Calu3 (cell line): ENCODE results near the gene RUNX2. TPM values are rescaled to one million over a fixed set of nuclear protein-coding genes. Genes with fewer than 3 reads are reported as not detected.

Experiments
- BruUV-seq: library from RNA; stranded (reverse); fragments of 400-500 nt; replicated peaks from 2 replicates; lab custom pipeline; 2021; lab: Mats Ljungman, UMichigan
- CTCF ChIA-PET: fragments of 300-600 bp; sonication (Branson Sonifier 250); formaldehyde crosslinking; loops from one replicate; lab custom pipeline; 2022; ENCODE audit warnings: antibody characterized with exemption; lab: Charles Lee
- DNase-seq: peaks from one replicate; pipeline ENCODE4 v3.0.0; 2022
- H3K27ac Mint-ChIP-seq: one replicate; pipeline ENCODE4 v1.8.0; 2022; ENCODE audit warnings: mixed read lengths; ENCODE audit not compliant: unreplicated experiment
- H3K27me3 Mint-ChIP-seq: one replicate; pipeline ENCODE4 v1.8.0; 2022; ENCODE audit warnings: mixed read lengths; ENCODE audit not compliant: unreplicated experiment
- H3K36me3 Mint-ChIP-seq: one replicate; pipeline ENCODE4 v1.8.0; 2022; ENCODE audit warnings: mild to moderate bottlenecking, moderate library complexity, mixed read lengths; ENCODE audit not compliant: insufficient read depth, unreplicated experiment
- H3K4me1 Mint-ChIP-seq: one replicate; pipeline ENCODE4 v1.8.0; 2022; ENCODE audit warnings: mild to moderate bottlenecking, low read depth, mixed read lengths; ENCODE audit not compliant: unreplicated experiment
- H3K4me3 Mint-ChIP-seq: one replicate; pipeline ENCODE4 v1.8.0; 2022; ENCODE audit warnings: mild to moderate bottlenecking, low read depth, moderate library complexity, mixed read lengths; ENCODE audit not compliant: unreplicated experiment
- H3K9me3 Mint-ChIP-seq: one replicate; pipeline ENCODE4 v1.8.0; 2022; ENCODE audit warnings: low read depth, mixed read lengths; ENCODE audit not compliant: unreplicated experiment
- intact Hi-C: fragments of 100-400 bp; cut with micrococcal nuclease; formaldehyde crosslinking; loops from one replicate; pipeline ENCODE4 v1.10.0; 2022; ENCODE audit not compliant: unreplicated experiment
- total RNA-seq: library from RNA; stranded (reverse); gene quantifications from 2 replicates; pipeline ENCODE4 v1.2.3, GENCODE V29; 2022
- TF ChIP-seq, protein P1 (sequence below): fragments of 200-600 bp; IDR thresholded peaks from one replicate; pipeline ENCODE4 v1.8.0; 2022; ENCODE audit warnings: antibody characterized with exemption; ENCODE audit not compliant: unreplicated experiment

RUNX2 gene
- total RNA-seq, 1 experiment from 2014 or later = 0.54 TPM

DNA sequence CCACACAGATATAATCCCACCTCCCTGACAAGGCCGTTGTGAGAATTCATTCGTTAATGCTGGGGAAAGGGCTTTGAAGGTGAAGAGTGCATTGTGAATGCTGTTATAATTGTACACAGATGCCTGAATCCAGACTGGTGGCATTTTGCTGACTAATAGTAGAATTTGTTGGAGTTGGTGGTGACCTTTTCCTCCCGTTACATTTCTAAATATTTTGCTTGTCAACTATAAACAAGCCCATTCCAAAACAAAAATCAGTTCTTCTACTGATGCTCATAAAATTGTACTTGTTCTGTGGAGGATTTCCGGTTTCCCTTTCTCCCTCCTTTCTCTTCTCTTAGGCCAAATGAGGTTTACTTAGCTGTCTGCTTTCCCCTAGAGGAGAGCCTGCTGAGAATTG, 302.7 kb downstream of the RUNX2 start:
- Mint-ChIP-seq H3K9me3 (no peaks in the 10 kb centered on the region), H3K4me3 (no peak overlapping the region), H3K27me3 (peaks cover 13% of the 10 kb centered on the region), H3K27ac (no peak overlapping the region), H3K4me1 (no peaks in the 10 kb centered on the region), H3K36me3 (no peaks in the 10 kb centered on the region)
- TF ChIP-seq, protein P1, sequence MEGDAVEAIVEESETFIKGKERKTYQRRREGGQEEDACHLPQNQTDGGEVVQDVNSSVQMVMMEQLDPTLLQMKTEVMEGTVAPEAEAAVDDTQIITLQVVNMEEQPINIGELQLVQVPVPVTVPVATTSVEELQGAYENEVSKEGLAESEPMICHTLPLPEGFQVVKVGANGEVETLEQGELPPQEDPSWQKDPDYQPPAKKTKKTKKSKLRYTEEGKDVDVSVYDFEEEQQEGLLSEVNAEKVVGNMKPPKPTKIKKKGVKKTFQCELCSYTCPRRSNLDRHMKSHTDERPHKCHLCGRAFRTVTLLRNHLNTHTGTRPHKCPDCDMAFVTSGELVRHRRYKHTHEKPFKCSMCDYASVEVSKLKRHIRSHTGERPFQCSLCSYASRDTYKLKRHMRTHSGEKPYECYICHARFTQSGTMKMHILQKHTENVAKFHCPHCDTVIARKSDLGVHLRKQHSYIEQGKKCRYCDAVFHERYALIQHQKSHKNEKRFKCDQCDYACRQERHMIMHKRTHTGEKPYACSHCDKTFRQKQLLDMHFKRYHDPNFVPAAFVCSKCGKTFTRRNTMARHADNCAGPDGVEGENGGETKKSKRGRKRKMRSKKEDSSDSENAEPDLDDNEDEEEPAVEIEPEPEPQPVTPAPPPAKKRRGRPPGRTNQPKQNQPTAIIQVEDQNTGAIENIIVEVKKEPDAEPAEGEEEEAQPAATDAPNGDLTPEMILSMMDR = no peak
- intact Hi-C loops = no loop called here
- no TSS peak for BruUV-seq
- no peak for DNase-seq
- CTCF ChIA-PET = no interaction called here

GRCh38 chr6:45631396-45631795, 303.3 kb downstream of the RUNX2 start:
- H3K9me3 Mint-ChIP-seq = no peaks in the 10 kb centered on the region
- no peaks in the 10 kb centered on the region for H3K4me1 Mint-ChIP-seq
- peaks cover 13% of the 10 kb centered on the region for H3K27me3 Mint-ChIP-seq
- intact Hi-C loops = no loop called here
- no peak for DNase-seq
- CTCF ChIA-PET = no interaction called here
- H3K27ac Mint-ChIP-seq = no peak overlapping the region
- no TSS peak for BruUV-seq
- TF ChIP-seq, protein P1 = no peak
- H3K36me3 Mint-ChIP-seq = no peaks in the 10 kb centered on the region
- H3K4me3 Mint-ChIP-seq = no peak overlapping the region

DNA sequence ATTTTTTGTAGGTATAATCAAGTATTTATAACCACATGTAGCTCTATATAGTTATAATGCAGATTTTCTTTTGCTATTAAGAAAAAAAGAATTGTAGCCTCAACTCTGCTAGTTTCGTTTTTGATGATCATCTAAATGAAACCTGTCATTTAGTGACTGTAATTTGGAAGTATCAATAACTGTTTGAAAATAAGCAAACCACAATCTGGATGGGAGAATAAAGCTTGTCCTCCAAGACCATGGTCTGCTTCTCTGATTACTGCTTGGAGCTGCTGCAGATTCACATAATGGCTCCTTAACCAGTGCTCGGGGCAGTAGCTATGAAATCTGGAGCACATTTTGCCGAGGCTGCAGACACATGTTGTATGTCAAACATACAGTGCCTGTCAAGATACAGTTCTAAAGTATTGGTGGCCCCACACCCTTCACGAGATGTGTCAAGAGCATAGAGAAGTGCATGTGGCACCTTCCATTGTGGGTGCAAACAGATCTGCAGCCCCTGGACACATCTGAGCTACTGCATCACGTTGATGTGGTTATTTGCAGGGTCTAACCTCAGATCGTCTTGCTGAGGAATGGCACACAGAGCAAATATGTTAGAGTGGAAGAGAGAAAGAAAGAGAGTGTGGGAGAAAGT, 305.3 kb downstream of the RUNX2 start:
- BruUV-seq = no TSS peak
- no peaks in the 10 kb centered on the region for H3K36me3 Mint-ChIP-seq
- CTCF ChIA-PET = interaction anchor here (0.5 to 0.8 kb wide), 3 partner anchors 13 to 60 kb away, joined by 3 to 6 read pairs (median 3); no protein-coding TSS in a partner anchor
- H3K4me1 Mint-ChIP-seq = no peaks in the 10 kb centered on the region
- TF ChIP-seq, protein P1 = no peak
- no peak overlapping the region for H3K4me3 Mint-ChIP-seq
- no peaks in the 10 kb centered on the region for H3K9me3 Mint-ChIP-seq
- H3K27me3 Mint-ChIP-seq = no peaks in the 10 kb centered on the region
- intact Hi-C loops = no loop called here
- no peak for DNase-seq
- no peak overlapping the region for H3K27ac Mint-ChIP-seq

GRCh38 chr6:45634231-45634630, 306.1 kb downstream of the RUNX2 start:
- Mint-ChIP-seq H3K4me3 (no peak overlapping the region), H3K27ac (no peak overlapping the region), H3K9me3 (no peaks in the 10 kb centered on the region), H3K36me3 (no peaks in the 10 kb centered on the region), H3K4me1 (no peaks in the 10 kb centered on the region), H3K27me3 (no peaks in the 10 kb centered on the region)
- intact Hi-C loops = no loop called here
- CTCF ChIA-PET = no interaction called here
- TF ChIP-seq, protein P1 = no peak
- no peak for DNase-seq
- no TSS peak for BruUV-seq
